H1 (cell line): ENCODE results near the gene MTHFD1. TPM values are rescaled to one million over a fixed set of nuclear protein-coding genes. Genes with fewer than 3 reads are reported as not detected.

ENCODE experiments used
- CTCF ChIA-PET: fragments of 300-600 bp; sonication (Branson Sonifier 250); formaldehyde crosslinking; loops from one replicate; lab custom pipeline; 2021; ENCODE audit not compliant: partially characterized antibody; lab: Charles Lee
- POLR2A ChIA-PET: fragments of 300-600 bp; sonication (Branson Sonifier 250); formaldehyde crosslinking; loops from one replicate; lab custom pipeline; 2021; ENCODE audit warnings: inconsistent platforms; ENCODE audit not compliant: partially characterized antibody; lab: Charles Lee
- DNase-seq, 2 experiments: peaks; one replicate each; pipeline versions ENCODE4 v3.0.0 to v3.0.0-alpha.2; 2010 to 2022; ENCODE audit warnings: low spot score in 2 of 2, low read depth in 1 of 2, mixed read lengths in 1 of 2
- FAIRE-seq: peaks from 2 replicates; lab custom pipeline; 2011; peaks lifted over from hg19 to GRCh38; lab: Jason Lieb, UNC
- H2AFZ ChIP-seq: 2 replicates; pipeline ENCODE4 v1.8.1; 2012; ENCODE audit warnings: low read length, inconsistent platforms
- H2AK5ac ChIP-seq: 2 replicates; pipeline ENCODE4 v1.6.1; 2013; ENCODE audit warnings: low read depth, low read length
- H2BK120ac ChIP-seq: replicated peaks from 2 replicates; pipeline ENCODE3; 2013; ENCODE audit warnings: low read depth, low read length, inconsistent platforms
- H2BK12ac ChIP-seq: 2 replicates; pipeline ENCODE4 v1.6.1; 2013; ENCODE audit warnings: low read depth, low read length
- H2BK15ac ChIP-seq: 2 replicates; pipeline ENCODE4 v1.6.1; 2013; ENCODE audit warnings: low read length
- H2BK20ac ChIP-seq: 2 replicates; pipeline ENCODE4 v1.6.1; 2013; ENCODE audit warnings: low read length
- H2BK5ac ChIP-seq: 2 replicates; pipeline ENCODE4 v1.6.1; 2013; ENCODE audit warnings: low read depth, low read length
- H3K14ac ChIP-seq: 2 replicates; pipeline ENCODE4 v1.6.1; 2013; ENCODE audit warnings: inconsistent platforms; ENCODE audit not compliant: insufficient read length
- H3K18ac ChIP-seq: 2 replicates; pipeline ENCODE4 v1.6.1; 2013; ENCODE audit warnings: low read length; ENCODE audit errors: extremely low read depth
- H3K23ac ChIP-seq: 2 replicates; pipeline ENCODE4 v1.6.1; 2013; ENCODE audit warnings: inconsistent platforms; ENCODE audit not compliant: insufficient read length
- H3K23me2 ChIP-seq: 2 replicates; pipeline ENCODE4 v1.6.1; 2013; ENCODE audit warnings: low read depth, low read length
- H3K27ac ChIP-seq: 2 replicates; pipeline ENCODE4 v1.6.1; 2011; ENCODE audit warnings: low read depth, low read length, inconsistent platforms
- H3K27me3 ChIP-seq, 4 experiments: replicated peaks in 1 of 4; 1 replicate in 1 of 4; 2 replicates in 3 of 4; pipeline versions ENCODE4 v1.6.1 to v1.8.1; 2011 to 2013; ENCODE audit warnings: low read length in 3 of 4, mild to moderate bottlenecking in 3 of 4, inconsistent platforms in 2 of 4, mixed read lengths in 2 of 4, moderate library complexity in 1 of 4; ENCODE audit not compliant: control insufficient read depth in 3 of 4, insufficient read depth in 3 of 4; ENCODE audit errors: extremely low read depth in 1 of 4
- H3K36me3 ChIP-seq, 4 experiments: 2 replicates each; pipeline versions ENCODE4 v1.6.1 to v1.8.1; 2011 to 2013; ENCODE audit warnings: mild to moderate bottlenecking in 4 of 4, low read length in 3 of 4, moderate library complexity in 2 of 4, control low read depth in 1 of 4, inconsistent platforms in 1 of 4; ENCODE audit not compliant: insufficient read depth in 4 of 4, control insufficient read depth in 2 of 4
- H3K4ac ChIP-seq: replicated peaks from 2 replicates; pipeline ENCODE3; 2013; ENCODE audit warnings: low read length, low read depth, mixed read lengths, inconsistent platforms; ENCODE audit not compliant: insufficient read length
- H3K4me1 ChIP-seq, 4 experiments: replicated peaks in 1 of 4; 1 replicate in 1 of 4; 2 replicates in 3 of 4; pipeline versions ENCODE4 v1.6.1 to v1.8.1; 2011 to 2013; ENCODE audit warnings: low read length in 3 of 4, inconsistent platforms in 2 of 4, mixed read lengths in 1 of 4; ENCODE audit not compliant: insufficient read depth in 4 of 4, control insufficient read depth in 3 of 4
- H3K4me2 ChIP-seq, 2 experiments: 2 replicates each; pipeline versions ENCODE4 v1.6.1 to v1.8.1; 2011 to 2013; ENCODE audit warnings: low read depth in 2 of 2, low read length in 2 of 2, control low read depth in 1 of 2, inconsistent platforms in 1 of 2, mild to moderate bottlenecking in 1 of 2; ENCODE audit not compliant: insufficient read depth in 1 of 2
- H3K4me3 ChIP-seq, 4 experiments: fragments of 200-600, 300-600 bp in 1 of 4; sonication (generic), shearing (Covaris generic), sonication (Bioruptor Twin) in 1 of 4; 2 replicates each; pipeline versions ENCODE4 v1.5.1 to v1.8.1; 2011 to 2016; ENCODE audit warnings: low read length in 4 of 4, low read depth in 3 of 4, control low read depth in 2 of 4, inconsistent platforms in 2 of 4, mild to moderate bottlenecking in 2 of 4, mixed read lengths in 1 of 4, moderate library complexity in 1 of 4; ENCODE audit not compliant: insufficient read depth in 2 of 4; ENCODE audit errors: extremely low read depth in 1 of 4
- H3K56ac ChIP-seq: replicated peaks from 2 replicates; pipeline ENCODE3; 2013; ENCODE audit warnings: low read depth, mild to moderate bottlenecking, mixed read lengths, low read length, inconsistent platforms; ENCODE audit not compliant: insufficient read length
- H3K79me1 ChIP-seq: 2 replicates; pipeline ENCODE4 v1.6.1; 2013; ENCODE audit warnings: low read depth, low read length, control low read depth
- H3K79me2 ChIP-seq, 2 experiments: 2 replicates each; pipeline versions ENCODE4 v1.6.1 to v1.8.1; 2012 to 2013; ENCODE audit warnings: low read length in 2 of 2, mild to moderate bottlenecking in 2 of 2, inconsistent platforms in 1 of 2; ENCODE audit not compliant: insufficient read depth in 2 of 2, control insufficient read depth in 1 of 2
- H3K9ac ChIP-seq, 4 experiments: replicated peaks in 1 of 4; 1 replicate in 1 of 4; 2 replicates in 3 of 4; pipeline versions ENCODE4 v1.6.1 to v1.8.1; 2011 to 2013; ENCODE audit warnings: low read depth in 3 of 4, low read length in 3 of 4, control low read depth in 2 of 4, mild to moderate bottlenecking in 2 of 4, moderate library complexity in 2 of 4, inconsistent platforms in 1 of 4; ENCODE audit errors: extremely low read depth in 1 of 4
- H3K9me3 ChIP-seq, 2 experiments: 2 replicates each; pipeline versions ENCODE4 v1.6.1 to v1.8.1; 2012 to 2013; ENCODE audit warnings: mild to moderate bottlenecking in 2 of 2, moderate library complexity in 2 of 2, control low read depth in 1 of 2, inconsistent platforms in 1 of 2, low read depth in 1 of 2, low read length in 1 of 2, mixed read lengths in 1 of 2; ENCODE audit not compliant: insufficient read depth in 2 of 2
- H4K20me1 ChIP-seq, 2 experiments: replicated peaks in 1 of 2; 2 replicates each; pipeline versions ENCODE3 to v1.8.1; 2011 to 2013; ENCODE audit warnings: inconsistent platforms in 2 of 2, low read length in 2 of 2, mild to moderate bottlenecking in 1 of 2; ENCODE audit not compliant: insufficient read depth in 2 of 2, control insufficient read depth in 1 of 2
- H4K5ac ChIP-seq: 2 replicates; pipeline ENCODE4 v1.6.1; 2013; ENCODE audit warnings: low read length, low read depth, mixed read lengths, inconsistent platforms; ENCODE audit not compliant: insufficient read length
- H4K8ac ChIP-seq: 2 replicates; pipeline ENCODE4 v1.8.0; 2013; ENCODE audit warnings: mild to moderate bottlenecking, moderate library complexity, low read length, inconsistent platforms; ENCODE audit not compliant: insufficient read depth; ENCODE audit errors: extremely low read depth
- H4K91ac ChIP-seq: replicated peaks from 2 replicates; pipeline ENCODE3; 2013; ENCODE audit warnings: low read length, mixed read lengths, inconsistent platforms; ENCODE audit not compliant: insufficient read length
- GABPA ChIP-seq: IDR thresholded peaks from 2 replicates; pipeline ENCODE4 v1.6.1; 2011; ENCODE audit warnings: mild to moderate bottlenecking, low read length, moderate library complexity, borderline replicate concordance; ENCODE audit not compliant: insufficient read depth
- JUN ChIP-seq: IDR thresholded peaks from 2 replicates; pipeline ENCODE4 v1.6.1; 2011; ENCODE audit warnings: low read depth, mild to moderate bottlenecking, improper control_type of control experiment, low read length
- SP1 ChIP-seq: IDR thresholded peaks from 2 replicates; pipeline ENCODE4 v1.6.1; 2011; ENCODE audit warnings: low read depth, low read length
- WGBS, 2 experiments: shearing (Covaris generic) in 1 of 2; methylation state at CpG; one replicate each; pipeline versions ENCODE4 v1.1.6 to v1.1.7; 2013 to 2015; ENCODE audit warnings: low lambda C conversion rate in 2 of 2, mixed read lengths in 2 of 2, inconsistent platforms in 1 of 2, low coverage in 1 of 2, missing lambda C conversion rate in 1 of 2; ENCODE audit not compliant: insufficient replicate concordance in 2 of 2, insufficient coverage in 1 of 2, insufficient read length in 1 of 2; ENCODE audit errors: extremely low coverage in 1 of 2, missing lambda C conversion rate in 1 of 2; 5-methylcytosine and 5-hydroxymethylcytosine counted together
- polyA plus RNA-seq, 7 experiments: library from polyadenylated mRNA; depleted of rRNA in 3 of 7; stranded (reverse) in 5 of 7; unstranded in 2 of 7; fragments of >200 nt in 5 of 7; fragments of 200-250 nt in 2 of 7; gene quantifications; 1 replicate in 5 of 7; 2 replicates in 1 of 7; 4 replicates in 1 of 7; pipeline versions ENCODE4 v1.2.1 to v1.2.3, GENCODE V29; 2011 to 2013; ENCODE audit warnings: missing spikeins in 2 of 7, mixed read lengths in 2 of 7
- total RNA-seq: library from RNA; stranded (reverse); fragmentation: NEBNext Ultra II Directional; extraction: Animal tissue kit (Norgen Biotek cat#: 25700); gene quantifications from 2 replicates; pipeline ENCODE4 v1.2.1, GENCODE V29; 2021

Gene MTHFD1
- total and polyA plus RNA-seq, 2 of the 8 experiments (the other 6 are each of a cell fraction or from before 2014, with no cell fraction given) = 79.7 to 332 TPM

GRCh38 chr14:64438181-64438841 is 50.2 kb downstream of the MTHFD1 start:
- Histone ChIP-seq H3K4me1 (no peaks in the 10 kb centered on the region), H4K8ac (no peak overlapping the region), H2BK20ac (no peak overlapping the region), H2BK12ac (no peak overlapping the region), H3K18ac (no peak overlapping the region), H4K5ac (no peak overlapping the region), H2BK15ac (no peak overlapping the region), H3K79me2 (no peaks in the 10 kb centered on the region), H2BK5ac (no peak overlapping the region)
- FAIRE-seq = no peak
- TF ChIP-seq GABPA (no peak), JUN (no peak), SP1 (no peak)
- TF ChIP-seq, all 59 proteins: peak for 0
- H3K27me3 ChIP-seq = no peaks in the 10 kb centered on the region
- WGBS, 2 experiments = 94% methylated on average over 3 of the region's 3 CpGs; no CpG with 5 or more reads in 1 of the 2 experiments
- no peak overlapping the region for H2BK120ac ChIP-seq
- H3K56ac ChIP-seq = no peak overlapping the region
- no peak overlapping the region for H3K4me2 ChIP-seq
- POLR2A ChIA-PET = interaction anchor here (1.1 to 2.0 kb wide), 4 partner anchors 10 to 23 kb away, joined by 3 to 7 read pairs (median 3); no protein-coding TSS in a partner anchor
- no peak overlapping the region for H4K91ac ChIP-seq
- no peaks in the 10 kb centered on the region for H4K20me1 ChIP-seq
- H3K27ac ChIP-seq = no peak overlapping the region
- H3K9ac ChIP-seq = no peak overlapping the region
- H3K14ac ChIP-seq = no peak overlapping the region
- CTCF ChIA-PET = interaction anchor here (0.5 to 3.9 kb wide), 2 partner anchors 8 to 192 kb away, joined by 3 to 25 read pairs; no protein-coding TSS in a partner anchor
- no peaks in the 10 kb centered on the region for H3K79me1 ChIP-seq
- H3K36me3 ChIP-seq = peaks cover 36 to 94% (median 85%) of the 10 kb centered on the region in 4 experiments
- H3K9me3 ChIP-seq = no peaks in the 10 kb centered on the region
- H2AK5ac ChIP-seq = no peak overlapping the region
- no peak overlapping the region for H3K4me3 ChIP-seq
- H2AFZ ChIP-seq = no peak overlapping the region
- no peaks in the 10 kb centered on the region for H3K23me2 ChIP-seq
- DNase-seq = no peak
- H3K23ac ChIP-seq = no peak overlapping the region
- H3K4ac ChIP-seq = no peak overlapping the region
